ENCODE measurements around the gene B2M. TPM values are rescaled to one million over a fixed set of nuclear protein-coding genes. Genes with fewer than 3 reads are reported as not detected.
A peak's percentile ranks its signal among the peaks of the same experiment; 100 is the strongest.
"Not testable (repeated sequence)": the region's sequence is repeated elsewhere in the genome, so short reads cannot be mapped to it uniquely, and the experiment has no call there.

B2M gene
- total RNA-seq, 1 donor from 2014 or later, result 4,380 TPM

DNA sequence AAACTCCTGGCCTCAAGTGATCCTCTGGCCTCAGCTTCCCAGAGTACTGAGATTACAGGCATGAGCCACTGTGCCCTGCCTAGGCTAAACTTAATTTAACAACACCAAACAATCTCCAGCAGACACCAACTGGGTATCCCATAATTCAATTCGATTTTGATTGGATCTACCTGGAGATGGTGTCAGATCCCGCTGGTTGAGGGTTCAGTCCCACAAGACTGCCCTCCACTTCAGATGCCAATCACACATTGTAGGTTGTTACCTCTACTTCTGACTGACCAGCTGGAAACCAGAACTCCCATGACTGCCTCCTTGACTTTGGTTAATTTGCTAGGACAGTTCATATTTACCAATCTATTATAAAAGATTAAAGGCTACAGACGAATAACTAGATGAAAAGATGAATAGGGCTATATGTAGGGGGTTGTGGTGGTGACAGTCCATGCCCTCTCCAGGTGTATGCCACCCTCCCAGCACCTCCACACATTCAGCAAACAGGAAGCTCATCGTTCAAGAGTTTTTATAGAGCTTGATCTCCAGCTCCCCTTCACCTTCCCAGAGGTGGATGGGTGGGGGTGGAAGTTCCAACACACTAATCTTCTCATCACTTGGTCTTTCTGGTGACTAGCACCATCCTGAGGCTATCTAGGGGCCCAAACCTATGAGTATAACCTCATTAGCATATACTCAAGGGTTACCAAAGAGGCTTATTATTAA is 9.3 kb downstream of the B2M start:
- peak; percentile 70 for DNase-seq
- peak overlapping the region; percentile 97 for H3K27ac Mint-ChIP-seq
- H3K36me3 Mint-ChIP-seq (ENCODE audit: low read depth), result peaks cover 49% of the 10 kb centered on the region
- H3K4me3 Mint-ChIP-seq, result peak overlapping the region; percentile 36
- no peaks in the 10 kb centered on the region for H3K9me3 Mint-ChIP-seq
- intact Hi-C loops (cut with micrococcal nuclease), result loop anchor here (10.0 kb wide), 2 partner anchors 684 to 896 kb away; partner anchors contain the start of genes MFAP1 and WDR76
- H3K4me1 Mint-ChIP-seq, result peaks cover 76% of the 10 kb centered on the region
- H3K27me3 Mint-ChIP-seq, result no peaks in the 10 kb centered on the region

DNA sequence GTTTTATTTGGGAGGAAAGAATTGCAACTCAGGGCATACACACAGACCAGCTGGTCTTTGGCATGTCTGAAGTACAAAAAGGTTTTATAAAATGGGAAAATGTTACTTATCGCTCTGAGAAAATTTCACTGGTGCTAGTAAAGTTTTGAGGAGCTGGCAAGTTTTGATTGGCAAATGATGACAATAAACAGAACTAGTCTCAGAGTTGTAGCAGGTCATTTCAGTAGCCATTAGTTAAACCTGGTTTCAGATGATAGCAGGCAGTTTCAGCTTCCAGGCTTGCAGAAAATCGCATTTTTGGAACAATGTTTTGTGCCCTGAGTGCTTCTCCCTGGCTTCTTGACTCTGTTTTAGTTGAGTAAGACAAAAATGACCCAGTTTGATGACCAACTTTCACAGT is 10.7 kb downstream of the B2M start:
- H3K9me3 Mint-ChIP-seq, result no peaks in the 10 kb centered on the region
- H3K4me3 Mint-ChIP-seq, result no peak overlapping the region
- intact Hi-C loops (cut with micrococcal nuclease), result loop anchor here (10.0 kb wide), 2 partner anchors 683 to 897 kb away; partner anchors contain the start of genes MFAP1 and WDR76
- H3K27ac Mint-ChIP-seq, result peak overlapping the region; percentile 97
- peaks cover 35% of the 10 kb centered on the region for H3K36me3 Mint-ChIP-seq (ENCODE audit: low read depth)
- H3K27me3 Mint-ChIP-seq, result no peaks in the 10 kb centered on the region
- no peak for DNase-seq
- peaks cover 75% of the 10 kb centered on the region for H3K4me1 Mint-ChIP-seq

DNA sequence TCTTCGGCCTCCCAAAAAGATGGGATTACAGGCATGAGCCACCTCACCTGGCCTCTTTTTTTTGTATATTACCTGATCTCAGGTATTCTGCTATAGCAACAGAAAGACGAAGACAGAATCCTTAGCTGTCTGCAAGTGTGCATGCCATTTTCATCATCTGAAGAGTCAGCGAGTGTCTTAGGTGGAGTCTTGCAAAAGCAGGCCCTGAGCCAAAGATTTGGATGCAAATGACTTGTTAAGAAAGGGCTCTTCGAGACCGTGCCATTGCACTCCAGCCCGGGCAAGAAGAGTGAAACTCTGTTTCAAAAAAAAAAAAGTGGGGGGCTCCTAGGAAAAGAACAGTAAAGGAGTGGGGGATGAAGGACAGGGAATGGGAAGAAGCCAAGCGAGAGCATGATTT is 14.8 kb downstream of the B2M start:
- H3K27ac Mint-ChIP-seq, result peak overlapping the region; percentile 100
- peaks cover 9% of the 10 kb centered on the region for H3K36me3 Mint-ChIP-seq (ENCODE audit: low read depth)
- peaks cover 2% of the 10 kb centered on the region for H3K27me3 Mint-ChIP-seq
- H3K4me3 Mint-ChIP-seq, result peak overlapping the region; percentile 99
- intact Hi-C loops (cut with micrococcal nuclease), result loop anchor here (5.0 to 10.0 kb wide), 4 partner anchors 179 to 901 kb away; partner anchors contain the start of genes MFAP1 and WDR76
- peaks cover 62% of the 10 kb centered on the region for H3K4me1 Mint-ChIP-seq
- DNase-seq, result no peak
- H3K9me3 Mint-ChIP-seq, result no peaks in the 10 kb centered on the region

DNA sequence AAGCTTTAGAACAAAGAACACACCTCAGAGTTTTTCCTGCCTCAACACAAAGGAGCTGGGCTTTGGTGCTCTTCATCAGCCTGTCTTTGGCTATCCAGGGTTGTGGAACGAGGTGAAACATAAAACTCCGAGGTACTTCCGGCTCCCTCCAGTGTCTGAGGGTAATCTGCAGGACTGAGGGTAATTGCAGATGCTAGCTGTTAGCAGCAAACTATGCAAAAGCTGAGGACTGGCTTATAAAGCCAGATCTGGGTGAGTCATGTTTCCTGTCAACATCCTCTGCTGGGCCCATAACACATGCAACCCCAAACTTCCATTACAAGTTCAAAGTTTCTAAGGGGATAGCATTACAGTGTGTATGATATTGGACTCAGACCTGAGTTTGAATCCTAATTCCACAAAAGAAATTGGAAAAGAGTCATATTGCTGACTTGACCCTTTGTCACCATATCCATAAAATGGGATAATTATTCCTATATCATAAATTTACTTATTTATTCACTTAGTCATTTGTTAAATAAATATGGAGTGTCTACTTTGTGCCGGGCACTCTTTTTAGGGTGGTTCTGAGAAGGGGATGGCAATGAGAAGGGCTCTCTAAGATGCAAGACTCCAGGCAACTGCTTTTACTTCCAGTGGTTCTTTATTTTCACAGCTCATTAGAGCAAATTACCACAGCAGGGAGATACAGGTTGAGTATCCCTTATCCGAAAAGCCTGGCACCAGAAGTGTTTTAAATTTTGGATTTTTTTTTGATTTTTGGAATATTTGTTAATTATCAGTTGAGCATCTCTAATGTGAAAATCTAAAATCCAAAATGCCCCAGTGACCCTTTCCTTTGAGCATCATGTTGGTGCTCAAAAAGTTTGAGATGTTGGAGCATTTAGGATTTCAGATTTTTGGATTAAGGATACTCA is 15.5 kb downstream of the B2M start:
- Mint-ChIP-seq H3K9me3 (no peaks in the 10 kb centered on the region), H3K4me3 (peak overlapping the region; percentile 99), H3K36me3 (ENCODE audit: low read depth) (peaks cover 13% of the 10 kb centered on the region), H3K27ac (peak overlapping the region; percentile 100), H3K27me3 (peaks cover 2% of the 10 kb centered on the region), H3K4me1 (peaks cover 63% of the 10 kb centered on the region)
- intact Hi-C loops (cut with micrococcal nuclease), result loop anchor here (5.0 to 10.0 kb wide), 4 partner anchors 180 to 902 kb away; partner anchors contain the start of genes MFAP1 and WDR76
- peak; percentile 95 for DNase-seq

DNA sequence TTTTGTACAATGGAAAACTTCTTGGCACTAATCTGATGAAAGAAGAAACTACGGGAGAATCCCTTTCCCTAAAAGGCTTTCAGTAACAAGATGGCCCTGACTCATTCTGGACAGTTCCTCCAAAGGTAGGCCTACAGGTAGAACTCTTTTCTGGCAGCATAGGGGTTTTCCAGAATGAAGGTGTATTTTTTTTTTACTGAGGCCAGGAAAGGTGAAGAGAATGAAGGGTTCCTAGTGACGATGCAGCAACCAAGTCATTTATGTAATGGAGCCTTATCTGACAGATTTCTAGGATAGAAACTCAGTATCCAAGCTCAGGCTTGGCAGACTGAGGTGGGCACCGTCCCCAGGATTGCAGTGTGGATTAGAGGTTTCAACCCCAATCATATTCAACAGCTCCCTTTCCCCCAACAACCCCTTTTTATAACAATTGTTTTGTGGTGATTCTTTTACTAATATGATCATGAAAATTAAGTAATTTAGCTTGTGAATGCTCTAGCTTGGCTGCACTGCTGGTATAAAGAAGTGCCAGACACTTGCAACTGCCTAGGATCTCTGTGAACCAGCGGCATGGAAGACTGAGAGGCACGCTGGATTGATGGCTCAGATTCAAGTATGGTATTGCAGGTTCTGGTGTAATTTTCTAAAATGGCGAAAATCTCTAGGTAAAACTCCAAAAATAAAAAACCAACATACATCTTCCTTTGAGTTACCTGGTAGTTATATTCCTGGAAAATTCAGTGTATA is 16.3 kb downstream of the B2M start:
- Mint-ChIP-seq H3K27me3 (peaks cover 2% of the 10 kb centered on the region), H3K27ac (peak overlapping the region; percentile 100), H3K36me3 (ENCODE audit: low read depth) (peaks cover 18% of the 10 kb centered on the region), H3K4me3 (peak overlapping the region; percentile 99), H3K9me3 (no peaks in the 10 kb centered on the region), H3K4me1 (peaks cover 63% of the 10 kb centered on the region)
- DNase-seq, result peak; percentile 76
- intact Hi-C loops (cut with micrococcal nuclease), result loop anchor here (1.0 to 10.0 kb wide), 8 partner anchors 8 to 903 kb away; partner anchors contain the start of genes B2M, MFAP1, PATL2 and SPG11

DNA sequence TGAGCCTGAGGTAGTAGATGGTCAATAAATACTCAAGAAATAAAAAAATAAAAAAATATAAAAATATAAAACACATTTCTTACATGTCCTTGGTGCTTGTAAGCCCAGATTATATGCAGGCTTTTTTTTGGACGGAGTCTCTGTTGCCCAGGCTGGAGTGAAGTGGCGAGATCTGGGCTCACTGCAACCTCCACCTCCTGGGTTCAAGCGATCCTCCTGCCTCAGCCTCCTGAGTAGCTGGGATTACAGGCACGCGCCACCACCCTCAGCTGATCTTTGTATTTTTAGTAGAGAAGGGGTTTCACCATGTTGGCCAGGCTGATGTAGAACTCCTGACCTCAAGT is 16.9 kb downstream of the B2M start:
- H3K4me3 Mint-ChIP-seq, result peak overlapping the region; percentile 99
- intact Hi-C loops (cut with micrococcal nuclease), result loop anchor here (1.0 to 10.0 kb wide), 8 partner anchors 8 to 903 kb away; partner anchors contain the start of genes B2M, MFAP1, PATL2 and SPG11
- peak overlapping the region; percentile 100 for H3K27ac Mint-ChIP-seq
- not testable (repeated sequence) for H3K9me3 Mint-ChIP-seq, H3K27me3 Mint-ChIP-seq, DNase-seq
- peaks cover 63% of the 10 kb centered on the region for H3K4me1 Mint-ChIP-seq
- H3K36me3 Mint-ChIP-seq (ENCODE audit: low read depth), result peaks cover 18% of the 10 kb centered on the region

DNA sequence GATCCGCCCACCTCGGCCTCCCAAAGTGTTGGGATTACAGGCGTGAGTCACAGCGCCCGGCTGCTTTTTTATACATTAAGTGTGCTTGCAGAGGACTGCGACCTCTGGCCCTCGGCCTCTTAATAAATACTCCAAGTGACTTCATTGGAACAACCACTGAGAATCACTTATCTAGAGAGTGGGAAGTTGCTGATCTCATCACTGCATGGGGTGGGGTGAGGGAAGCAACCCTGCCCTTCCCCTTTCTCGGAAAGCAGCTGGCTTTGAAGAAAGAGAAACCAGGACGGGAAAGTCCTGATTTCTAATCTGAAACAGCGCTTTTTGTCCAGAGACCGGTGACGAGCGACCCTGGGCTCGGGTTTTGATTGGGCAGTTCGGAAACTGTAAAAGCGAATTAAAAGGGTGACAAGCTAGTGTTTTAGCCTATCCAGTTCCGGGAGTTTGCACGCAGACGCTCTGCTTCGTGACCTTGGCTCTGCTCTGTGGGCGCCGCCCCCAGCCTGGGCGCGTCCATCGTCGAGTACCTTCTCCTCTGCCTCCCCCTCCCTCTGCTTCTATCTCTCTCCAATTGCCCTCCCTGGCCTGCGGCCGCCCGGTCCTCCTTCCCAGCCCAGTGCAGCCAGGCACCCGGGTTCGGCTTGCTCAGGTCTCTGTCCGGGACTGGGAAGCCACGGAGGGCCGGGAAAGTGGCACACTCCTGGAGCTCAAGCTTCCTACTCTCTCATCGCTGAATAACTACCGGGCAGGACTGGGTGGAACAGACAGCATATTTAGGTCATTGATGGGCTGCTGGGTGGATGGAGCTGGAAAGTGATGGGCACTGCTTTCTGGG is 17.5 kb downstream of the B2M start:
- peak overlapping the region; percentile 100 for H3K27ac Mint-ChIP-seq
- H3K4me3 Mint-ChIP-seq, result peak overlapping the region; percentile 99
- peaks cover 64% of the 10 kb centered on the region for H3K4me1 Mint-ChIP-seq
- peaks cover 22% of the 10 kb centered on the region for H3K36me3 Mint-ChIP-seq (ENCODE audit: low read depth)
- intact Hi-C loops (cut with micrococcal nuclease), result loop anchor here (1.0 to 10.0 kb wide), 8 partner anchors 8 to 904 kb away; partner anchors contain the start of genes B2M, MFAP1, PATL2 and SPG11
- DNase-seq, result peak; percentile 99
- peaks cover 2% of the 10 kb centered on the region for H3K27me3 Mint-ChIP-seq
- H3K9me3 Mint-ChIP-seq, result no peaks in the 10 kb centered on the region

DNA sequence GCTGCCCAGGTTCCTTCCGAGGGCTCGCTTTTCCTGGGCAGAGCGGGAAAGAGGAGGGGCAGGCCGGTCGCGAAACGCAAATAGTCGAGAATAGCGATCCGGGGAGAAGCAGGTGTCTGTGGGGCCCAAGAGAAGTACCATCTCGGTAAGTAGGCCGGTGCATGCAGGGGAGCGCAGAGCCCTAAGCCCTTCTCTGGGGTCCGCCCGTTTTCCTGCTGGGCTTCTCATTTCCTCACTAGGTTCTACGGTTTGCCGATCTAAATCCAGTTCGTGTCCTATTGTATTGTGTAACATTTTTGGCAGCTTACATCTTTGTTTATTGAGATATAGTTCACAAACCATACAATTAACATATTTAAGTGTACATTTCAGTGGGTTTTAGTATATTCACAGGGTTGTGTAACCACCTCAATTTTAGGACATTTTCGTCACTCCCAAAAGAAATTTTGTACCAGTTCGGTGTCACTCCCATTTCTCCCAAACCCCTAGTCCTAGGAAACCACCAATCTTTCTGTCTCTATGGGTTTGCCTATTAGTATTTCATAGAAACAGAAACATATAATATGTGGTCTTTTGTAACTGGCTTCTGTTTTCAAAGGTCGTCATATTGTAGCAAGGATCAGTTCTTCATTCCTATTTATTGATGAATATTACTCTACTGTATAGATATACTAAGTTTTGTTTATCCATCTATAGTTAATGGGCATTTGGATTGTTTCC is 18.3 kb downstream of the B2M start:
- Mint-ChIP-seq H3K4me1 (peaks cover 61% of the 10 kb centered on the region), H3K27ac (peak overlapping the region; percentile 100), H3K9me3 (no peaks in the 10 kb centered on the region), H3K36me3 (ENCODE audit: low read depth) (peaks cover 22% of the 10 kb centered on the region), H3K27me3 (peaks cover 2% of the 10 kb centered on the region), H3K4me3 (peak overlapping the region; percentile 99)
- peak; percentile 56 for DNase-seq
- intact Hi-C loops (cut with micrococcal nuclease), result loop anchor here (5.0 to 10.0 kb wide), 4 partner anchors 182 to 905 kb away; partner anchors contain the start of genes MFAP1 and WDR76

DNA sequence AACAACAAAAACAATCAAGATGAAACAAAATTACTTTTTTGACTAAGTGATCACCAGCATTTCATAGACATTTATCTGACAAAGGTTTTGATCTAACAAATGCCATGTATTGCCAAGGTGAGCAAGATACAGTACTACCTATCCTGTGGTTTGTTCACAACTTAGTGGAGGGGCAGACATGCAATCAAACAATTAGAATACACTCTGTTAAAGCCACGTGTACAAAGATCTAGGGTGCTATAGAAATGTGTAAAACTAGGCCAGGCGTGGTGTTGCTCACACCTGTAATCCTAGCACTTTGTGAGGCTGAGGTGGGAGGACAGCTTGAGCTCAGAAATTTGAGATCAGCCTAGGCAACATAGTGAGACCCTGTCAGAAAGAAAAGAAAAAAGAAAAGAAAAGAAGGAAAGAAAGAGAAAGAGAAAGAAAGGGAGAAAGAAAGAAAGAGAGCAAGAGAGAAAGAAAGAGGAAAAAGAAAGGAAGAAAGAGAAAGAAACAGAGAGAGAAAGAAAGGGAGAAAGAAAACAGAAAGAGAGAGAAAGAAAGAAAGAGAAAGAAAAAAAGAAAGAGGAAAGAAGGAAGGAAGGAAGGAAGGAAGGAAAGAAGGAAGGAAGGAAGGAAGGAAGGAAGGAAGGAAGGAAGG is 23.6 kb downstream of the B2M start:
- peaks cover 16% of the 10 kb centered on the region for H3K36me3 Mint-ChIP-seq (ENCODE audit: low read depth)
- peak overlapping the region; percentile 97 for H3K27ac Mint-ChIP-seq
- H3K4me3 Mint-ChIP-seq, result peak overlapping the region; percentile 92
- peaks cover 58% of the 10 kb centered on the region for H3K4me1 Mint-ChIP-seq
- intact Hi-C loops (cut with micrococcal nuclease), result loop anchor here (1.0 kb wide), 1 partner anchor 142 kb away; no protein-coding TSS in a partner anchor
- H3K27me3 Mint-ChIP-seq, result no peaks in the 10 kb centered on the region
- no peaks in the 10 kb centered on the region for H3K9me3 Mint-ChIP-seq
- DNase-seq, result peak; percentile 57

DNA sequence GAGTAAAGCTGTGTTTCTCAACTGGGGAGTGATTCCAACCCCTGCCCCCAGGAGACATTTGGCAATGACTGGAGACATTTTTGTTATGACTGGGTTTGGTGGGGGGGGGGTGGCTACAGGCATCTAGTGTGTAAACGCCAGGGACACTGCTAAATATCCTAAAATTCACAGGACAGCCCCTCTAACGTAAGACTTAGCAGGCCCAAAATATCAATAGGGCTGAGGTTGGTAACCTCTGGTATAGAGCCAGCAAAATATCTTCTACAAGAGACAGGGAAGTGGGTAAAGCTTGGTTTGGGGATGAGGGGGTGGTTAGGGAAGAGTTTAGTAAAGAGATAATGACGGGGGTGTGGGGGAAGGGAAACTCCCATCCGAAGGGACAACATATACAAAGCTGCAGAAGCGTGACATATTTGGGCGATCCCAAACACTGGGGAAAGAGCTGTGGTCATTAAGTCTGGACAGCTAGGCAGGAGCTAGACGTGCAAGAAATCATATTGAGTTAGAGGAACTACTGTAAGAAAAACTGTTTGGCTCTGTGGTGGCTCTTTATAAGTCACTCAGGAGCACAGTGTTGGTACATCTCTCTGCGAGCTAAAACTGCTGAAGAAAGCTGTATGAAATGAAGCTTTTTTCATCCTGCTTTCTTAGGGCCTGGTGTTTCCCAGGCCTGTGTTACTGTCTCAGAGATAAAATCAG is 24.3 kb downstream of the B2M start:
- Mint-ChIP-seq H3K27ac (peak overlapping the region; percentile 97), H3K27me3 (no peaks in the 10 kb centered on the region), H3K4me1 (peaks cover 57% of the 10 kb centered on the region), H3K36me3 (ENCODE audit: low read depth) (peaks cover 18% of the 10 kb centered on the region), H3K4me3 (peak overlapping the region; percentile 92), H3K9me3 (no peaks in the 10 kb centered on the region)
- intact Hi-C loops (cut with micrococcal nuclease), result loop anchor here (1.0 kb wide), 2 partner anchors 7 to 142 kb away; no protein-coding TSS in a partner anchor
- DNase-seq, result peak; percentile 80

DNA sequence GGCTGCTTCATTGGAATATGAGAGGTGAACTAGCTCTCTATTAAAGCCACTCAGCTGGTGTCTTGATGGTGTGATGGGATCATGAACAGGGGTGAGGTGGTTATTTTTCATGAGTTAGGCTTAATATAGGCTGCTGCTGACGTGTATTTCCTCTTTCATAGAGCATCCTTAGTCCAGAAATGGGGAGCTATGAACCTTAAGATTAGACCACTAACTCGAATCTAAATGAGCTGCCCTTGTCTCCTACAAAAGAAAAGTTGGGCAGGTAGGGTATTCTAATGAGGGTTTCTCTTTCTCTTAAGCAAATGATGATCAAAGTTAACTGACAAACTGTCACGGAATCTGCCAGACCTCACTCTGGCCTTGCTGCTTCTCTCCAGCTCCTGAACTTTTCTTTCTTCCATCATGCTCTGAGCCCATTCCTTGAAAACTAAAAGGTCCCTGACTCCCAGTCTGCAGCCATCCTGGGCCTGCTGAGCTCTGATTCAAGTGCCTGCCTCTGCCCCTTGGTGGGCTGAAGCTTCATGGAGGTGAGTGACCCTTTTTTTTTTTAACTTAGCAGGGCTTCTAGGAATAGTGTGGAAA is 25.0 kb downstream of the B2M start, which contains the start of gene TRIM69:
TSS of gene TRIM69 (plus strand) at position 348 of the 585 bp plus-strand sequence. CDS start at position 525, 177 bp downstream.
- intact Hi-C loops (cut with micrococcal nuclease), result loop anchor here (1.0 kb wide), 1 partner anchor 8 kb away; no protein-coding TSS in a partner anchor
- Mint-ChIP-seq H3K36me3 (ENCODE audit: low read depth) (peaks cover 17% of the 10 kb centered on the region), H3K4me3 (peak within 1 kb of the TSS; percentile 92), H3K27ac (peak within 1 kb of the TSS; percentile 97), H3K4me1 (peaks cover 54% of the 10 kb centered on the region), H3K9me3 (no peaks in the 10 kb centered on the region), H3K27me3 (no peaks in the 10 kb centered on the region)
- DNase-seq, result peak; percentile 71

Measured in activated CD4-positive, alpha-beta T cell treated with anti-CD3 and anti-CD28 coated beads, Interleukin-2, amount 10 ng/mL, durations not matched to agents 24 days and 14 days (primary cell).